BLaER1 (cell line): ENCODE data around the gene LRRC32.

Experiments
- H3K27ac ChIP-seq: shearing (Covaris generic); formaldehyde crosslinking; 2 replicates; pipeline ENCODE4 v1.8.1; 2022
- H3K27me3 ChIP-seq: shearing (Covaris generic); formaldehyde crosslinking; 2 replicates; pipeline ENCODE4 v1.8.1; 2022
- H3K36me3 ChIP-seq: shearing (Covaris generic); formaldehyde crosslinking; 2 replicates; pipeline ENCODE4 v1.8.1; 2022
- H3K4me1 ChIP-seq: shearing (Covaris generic); formaldehyde crosslinking; 2 replicates; pipeline ENCODE4 v1.8.1; 2022
- H3K4me2 ChIP-seq: shearing (Covaris generic); formaldehyde crosslinking; 2 replicates; pipeline ENCODE4 v1.8.1; 2022
- H3K4me3 ChIP-seq: shearing (Covaris generic); formaldehyde crosslinking; 2 replicates; pipeline ENCODE4 v1.8.1; 2022
- H3K9ac ChIP-seq: shearing (Covaris generic); formaldehyde crosslinking; 2 replicates; pipeline ENCODE4 v1.8.1; 2022
- H3K9me3 ChIP-seq: shearing (Covaris generic); formaldehyde crosslinking; 2 replicates; pipeline ENCODE4 v1.8.1; 2022
- H4K20me1 ChIP-seq: shearing (Covaris generic); formaldehyde crosslinking; 2 replicates; pipeline ENCODE4 v1.8.1; 2022
- Cebpa-rat ChIP-seq: shearing (Covaris generic); IDR thresholded peaks from 2 replicates; pipeline ENCODE4 v1.8.1; 2022

LRRC32 gene

GRCh38 chr11:76700177-76701100 is 29.9 kb upstream of the LRRC32 start:
- TF ChIP-seq Cebpa-rat, result no peak
- no peak overlapping the region for H3K9ac ChIP-seq

GRCh38 chr11:76699451-76700091 is 29.0 kb upstream of the LRRC32 start:
- Histone ChIP-seq H3K9me3 (no peaks in the 10 kb centered on the region), H3K9ac (no peak overlapping the region), H4K20me1 (no peaks in the 10 kb centered on the region), H3K4me1 (peaks cover 9% of the 10 kb centered on the region), H3K4me3 (no peak overlapping the region), H3K27ac (no peak overlapping the region), H3K27me3 (no peaks in the 10 kb centered on the region), H3K4me2 (no peak overlapping the region), H3K36me3 (no peaks in the 10 kb centered on the region)
- TF ChIP-seq Cebpa-rat, result no peak

More at GRCh38 chr11:76700177-76701100, 29.9 kb upstream of the LRRC32 start:
- Histone ChIP-seq H3K4me2 (no peak overlapping the region), H3K27ac (no peak overlapping the region), H4K20me1 (no peaks in the 10 kb centered on the region), H3K9me3 (no peaks in the 10 kb centered on the region), H3K36me3 (no peaks in the 10 kb centered on the region), H3K4me1 (peaks cover 6% of the 10 kb centered on the region), H3K27me3 (no peaks in the 10 kb centered on the region), H3K4me3 (no peak overlapping the region)

- Histone ChIP-seq H3K27ac (no peak overlapping the region), H3K4me3 (no peak overlapping the region), H3K36me3 (no peaks in the 10 kb centered on the region), H4K20me1 (no peaks in the 10 kb centered on the region), H3K27me3 (no peaks in the 10 kb centered on the region), H3K4me1 (peaks cover 9% of the 10 kb centered on the region), H3K9ac (no peak overlapping the region), H3K4me2 (no peak overlapping the region), H3K9me3 (no peaks in the 10 kb centered on the region)
- no peak for TF ChIP-seq Cebpa-rat
Observed at GRCh38 chr11:76698321-76699043, 27.9 kb upstream of the LRRC32 start.

GRCh38 chr11:76696756-76697155 is 26.2 kb upstream of the LRRC32 start:
- Histone ChIP-seq H3K4me1 (peaks cover 9% of the 10 kb centered on the region), H3K27ac (no peak overlapping the region), H3K36me3 (no peaks in the 10 kb centered on the region), H3K27me3 (no peaks in the 10 kb centered on the region), H3K9ac (no peak overlapping the region), H4K20me1 (no peaks in the 10 kb centered on the region), H3K4me3 (no peak overlapping the region), H3K4me2 (no peak overlapping the region), H3K9me3 (no peaks in the 10 kb centered on the region)
- no peak for TF ChIP-seq Cebpa-rat

- no peaks in the 10 kb centered on the region for H4K20me1 ChIP-seq
- no peak overlapping the region for H3K4me3 ChIP-seq
- no peaks in the 10 kb centered on the region for H3K9me3 ChIP-seq
- H3K27ac ChIP-seq, result no peak overlapping the region
- no peaks in the 10 kb centered on the region for H3K36me3 ChIP-seq
- no peak for TF ChIP-seq Cebpa-rat
- peak overlapping the region; percentile 27 for H3K4me2 ChIP-seq
- no peak overlapping the region for H3K9ac ChIP-seq
- H3K4me1 ChIP-seq, result peaks cover 9% of the 10 kb centered on the region
- H3K27me3 ChIP-seq, result no peaks in the 10 kb centered on the region
Observed at GRCh38 chr11:76695771-76696170, 25.2 kb upstream of the LRRC32 start.

GRCh38 chr11:76695133-76695532 is 24.6 kb upstream of the LRRC32 start:
- Histone ChIP-seq H4K20me1 (no peaks in the 10 kb centered on the region), H3K36me3 (no peaks in the 10 kb centered on the region), H3K27ac (no peak overlapping the region), H3K27me3 (no peaks in the 10 kb centered on the region), H3K4me2 (peak overlapping the region; percentile 27; the same call in 1 of the 2 replicates), H3K9ac (no peak overlapping the region), H3K4me3 (no peak overlapping the region), H3K4me1 (peaks cover 9% of the 10 kb centered on the region), H3K9me3 (no peaks in the 10 kb centered on the region)
- TF ChIP-seq Cebpa-rat, result no peak

- no peak overlapping the region for H3K4me2 ChIP-seq
- H3K36me3 ChIP-seq, result no peaks in the 10 kb centered on the region
- no peaks in the 10 kb centered on the region for H3K27me3 ChIP-seq
- no peaks in the 10 kb centered on the region for H4K20me1 ChIP-seq
- H3K4me1 ChIP-seq, result peaks cover 9% of the 10 kb centered on the region
- no peaks in the 10 kb centered on the region for H3K9me3 ChIP-seq
- no peak overlapping the region for H3K9ac ChIP-seq
- H3K4me3 ChIP-seq, result no peak overlapping the region
- no peak overlapping the region for H3K27ac ChIP-seq
- TF ChIP-seq Cebpa-rat, result no peak
Observed at GRCh38 chr11:76694664-76695063, 24.1 kb upstream of the LRRC32 start.

GRCh38 chr11:76693806-76694205 is 23.3 kb upstream of the LRRC32 start:
- Histone ChIP-seq H3K36me3 (no peaks in the 10 kb centered on the region), H3K9me3 (no peaks in the 10 kb centered on the region), H3K27ac (no peak overlapping the region), H3K4me3 (no peak overlapping the region), H3K4me1 (peaks cover 9% of the 10 kb centered on the region), H3K4me2 (no peak overlapping the region), H3K9ac (no peak overlapping the region), H3K27me3 (no peaks in the 10 kb centered on the region), H4K20me1 (no peaks in the 10 kb centered on the region)
- no peak for TF ChIP-seq Cebpa-rat

GRCh38 chr11:76692956-76693355 is 22.4 kb upstream of the LRRC32 start:
- Histone ChIP-seq H3K9ac (no peak overlapping the region), H3K36me3 (no peaks in the 10 kb centered on the region), H3K4me1 (peaks cover 9% of the 10 kb centered on the region), H3K4me3 (no peak overlapping the region), H3K27ac (no peak overlapping the region), H3K9me3 (no peaks in the 10 kb centered on the region), H3K4me2 (no peak overlapping the region), H3K27me3 (no peaks in the 10 kb centered on the region), H4K20me1 (no peaks in the 10 kb centered on the region)
- TF ChIP-seq Cebpa-rat, result no peak

GRCh38 chr11:76691655-76692054 is 21.1 kb upstream of the LRRC32 start:
- H3K4me3 ChIP-seq, result no peak overlapping the region
- no peaks in the 10 kb centered on the region for H3K9me3 ChIP-seq
- H4K20me1 ChIP-seq, result no peaks in the 10 kb centered on the region
- H3K27ac ChIP-seq, result no peak overlapping the region
- peaks cover 14% of the 10 kb centered on the region for H3K4me1 ChIP-seq
- no peak overlapping the region for H3K9ac ChIP-seq
- no peaks in the 10 kb centered on the region for H3K36me3 ChIP-seq
- no peaks in the 10 kb centered on the region for H3K27me3 ChIP-seq
- no peak overlapping the region for H3K4me2 ChIP-seq
- TF ChIP-seq Cebpa-rat, result no peak
